ENCODE data around the gene NDUFA7.

DNA sequence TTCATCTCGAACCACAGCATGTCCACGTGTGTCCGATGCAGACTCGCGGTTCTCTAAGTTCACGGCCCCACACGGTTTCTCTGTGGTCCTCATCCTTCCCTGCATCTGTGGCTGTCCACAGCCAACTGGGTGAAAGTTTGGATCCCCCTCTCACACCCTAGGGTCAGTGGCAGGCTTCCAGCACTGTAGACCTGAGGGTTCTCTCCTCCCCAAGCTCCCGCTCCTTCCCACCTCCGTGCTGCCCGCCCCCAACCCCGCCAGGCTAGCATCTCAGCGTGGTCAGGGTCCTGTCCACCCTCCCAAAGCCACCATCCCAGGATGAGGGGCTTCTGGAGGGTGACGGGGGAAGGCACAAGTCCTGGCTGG, 45.8 kb upstream of the NDUFA7 start:
- TF ChIP-seq POLR2A (IDR thresholded peaks at IDR 0.05) = no peak
- TF ChIP-seq, protein P1, sequence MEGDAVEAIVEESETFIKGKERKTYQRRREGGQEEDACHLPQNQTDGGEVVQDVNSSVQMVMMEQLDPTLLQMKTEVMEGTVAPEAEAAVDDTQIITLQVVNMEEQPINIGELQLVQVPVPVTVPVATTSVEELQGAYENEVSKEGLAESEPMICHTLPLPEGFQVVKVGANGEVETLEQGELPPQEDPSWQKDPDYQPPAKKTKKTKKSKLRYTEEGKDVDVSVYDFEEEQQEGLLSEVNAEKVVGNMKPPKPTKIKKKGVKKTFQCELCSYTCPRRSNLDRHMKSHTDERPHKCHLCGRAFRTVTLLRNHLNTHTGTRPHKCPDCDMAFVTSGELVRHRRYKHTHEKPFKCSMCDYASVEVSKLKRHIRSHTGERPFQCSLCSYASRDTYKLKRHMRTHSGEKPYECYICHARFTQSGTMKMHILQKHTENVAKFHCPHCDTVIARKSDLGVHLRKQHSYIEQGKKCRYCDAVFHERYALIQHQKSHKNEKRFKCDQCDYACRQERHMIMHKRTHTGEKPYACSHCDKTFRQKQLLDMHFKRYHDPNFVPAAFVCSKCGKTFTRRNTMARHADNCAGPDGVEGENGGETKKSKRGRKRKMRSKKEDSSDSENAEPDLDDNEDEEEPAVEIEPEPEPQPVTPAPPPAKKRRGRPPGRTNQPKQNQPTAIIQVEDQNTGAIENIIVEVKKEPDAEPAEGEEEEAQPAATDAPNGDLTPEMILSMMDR (IDR thresholded peaks at IDR 0.05 in 4 of 5, conservative IDR thresholded peaks at IDR 0.05 in 1 of 5) = no peak

Measured in gastrocnemius medialis (tissue), 4 donors.